Testis (tissue), 3 donors: ENCODE measurements around the gene TTC22. TPM values are rescaled to one million over a fixed set of nuclear protein-coding genes. Genes with fewer than 3 reads are reported as not detected.

ENCODE experiments used
- DNase-seq: peaks from one replicate; pipeline ENCODE4 v3.0.0-alpha.2; 2019
- H3K27ac ChIP-seq, 2 donors: fragments of 200-600 bp; sonication (generic); one replicate each; pipeline ENCODE4 v1.5.1; 2019
- H3K27me3 ChIP-seq: fragments of 200-600 bp; sonication (generic); one replicate; pipeline ENCODE4 v1.5.1; 2019
- H3K36me3 ChIP-seq: fragments of 200-600 bp; sonication (generic); one replicate; pipeline ENCODE4 v1.5.1; 2017; ENCODE audit warnings: low read depth; ENCODE audit errors: missing control alignments
- H3K4me1 ChIP-seq: fragments of 200-600 bp; sonication (generic); one replicate; pipeline ENCODE4 v1.5.1; 2019
- H3K4me3 ChIP-seq, 2 donors: fragments of 200-600 bp; sonication (generic); one replicate each; pipeline ENCODE4 v1.5.1; 2017 to 2019
- H3K9me3 ChIP-seq: fragments of 200-600 bp; sonication (generic); one replicate; pipeline ENCODE4 v1.5.1; 2017
- POLR2A ChIP-seq: fragments of 450-650 bp; IDR thresholded peaks from one replicate; pipeline ENCODE4 v1.6.1; 2017; ENCODE audit warnings: antibody characterized with exemption, mild to moderate bottlenecking, moderate library complexity
- WGBS, 2 donors: methylation state at CpG; one replicate each; pipeline ENCODE4 v1.1.5; 2018; 5-methylcytosine and 5-hydroxymethylcytosine counted together
- intact Hi-C: fragments of 100-400 bp; cut with DNase I; formaldehyde crosslinking; loops from one replicate; pipeline ENCODE4 v1.15.1; 2023; ENCODE audit warnings: low total_unique reads
- polyA plus RNA-seq: library from polyadenylated mRNA; stranded (reverse); fragments of 350-450 nt; fragmentation: Illumina TruSeq; extraction: RNeasy Lipid Tissue Mini Kit (QIAGEN cat#74804); gene quantifications from one replicate; pipeline ENCODE4 v1.2.3, GENCODE V29; 2014; ENCODE audit warnings: low read depth, low replicate concordance; ENCODE audit not compliant: insufficient read depth
- total RNA-seq, 2 donors: library from RNA; depleted of rRNA; stranded (reverse); fragments of >200 nt; gene quantifications; one replicate each; pipeline ENCODE4 v1.2.3, GENCODE V29; 2016
- TF ChIP-seq, protein P1 (sequence below), 3 experiments: fragments of 450-650 bp in 2 of 3; fragments of 200-600 bp in 1 of 3; sonication (generic) in 1 of 3; IDR thresholded peaks; one replicate each; pipeline ENCODE4 v1.5.1; 2016 to 2019; ENCODE audit warnings: antibody characterized with exemption in 3 of 3, mild to moderate bottlenecking in 2 of 3, moderate library complexity in 1 of 3

TTC22 gene
- total and polyA plus RNA-seq, 3 donors from 2014 or later = 0.94 to 2.4 (median 1.7) TPM

DNA sequence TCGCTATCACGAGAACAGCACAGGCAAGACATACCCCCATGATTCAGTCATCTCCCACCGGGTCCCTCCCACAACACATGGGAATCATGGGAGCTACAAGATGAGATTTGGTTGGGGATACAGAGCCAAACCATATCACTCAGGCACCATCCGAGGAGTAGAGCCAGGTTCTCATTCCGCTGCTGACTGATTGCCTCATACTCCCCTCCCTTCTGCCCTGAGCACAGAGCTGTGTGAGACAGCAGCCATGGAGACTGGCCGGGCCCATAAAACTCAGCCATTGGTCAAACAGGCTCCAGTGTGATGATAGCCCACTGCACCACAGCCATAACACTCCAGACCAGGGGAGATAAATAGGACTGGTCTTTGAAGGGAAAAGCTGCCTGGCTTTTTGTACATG lies 62.9 kb downstream of the TTC22 start:
- no peaks in the 10 kb centered on the region for H3K27me3 ChIP-seq
- H3K36me3 ChIP-seq = no peaks in the 10 kb centered on the region
- H3K4me3 ChIP-seq = no peak overlapping the region
- no peak for TF ChIP-seq POLR2A
- TF ChIP-seq, protein P1, sequence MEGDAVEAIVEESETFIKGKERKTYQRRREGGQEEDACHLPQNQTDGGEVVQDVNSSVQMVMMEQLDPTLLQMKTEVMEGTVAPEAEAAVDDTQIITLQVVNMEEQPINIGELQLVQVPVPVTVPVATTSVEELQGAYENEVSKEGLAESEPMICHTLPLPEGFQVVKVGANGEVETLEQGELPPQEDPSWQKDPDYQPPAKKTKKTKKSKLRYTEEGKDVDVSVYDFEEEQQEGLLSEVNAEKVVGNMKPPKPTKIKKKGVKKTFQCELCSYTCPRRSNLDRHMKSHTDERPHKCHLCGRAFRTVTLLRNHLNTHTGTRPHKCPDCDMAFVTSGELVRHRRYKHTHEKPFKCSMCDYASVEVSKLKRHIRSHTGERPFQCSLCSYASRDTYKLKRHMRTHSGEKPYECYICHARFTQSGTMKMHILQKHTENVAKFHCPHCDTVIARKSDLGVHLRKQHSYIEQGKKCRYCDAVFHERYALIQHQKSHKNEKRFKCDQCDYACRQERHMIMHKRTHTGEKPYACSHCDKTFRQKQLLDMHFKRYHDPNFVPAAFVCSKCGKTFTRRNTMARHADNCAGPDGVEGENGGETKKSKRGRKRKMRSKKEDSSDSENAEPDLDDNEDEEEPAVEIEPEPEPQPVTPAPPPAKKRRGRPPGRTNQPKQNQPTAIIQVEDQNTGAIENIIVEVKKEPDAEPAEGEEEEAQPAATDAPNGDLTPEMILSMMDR (IDR thresholded peaks at IDR 0.05) = no peak
- WGBS, 2 donors = 85 to 100% methylated on average over 4 to 6 of the region's 6 CpGs
- H3K27ac ChIP-seq = no peak overlapping the region
- H3K4me1 ChIP-seq = no peaks in the 10 kb centered on the region
- DNase-seq = no peak
- intact Hi-C loops = no loop called here
- no peaks in the 10 kb centered on the region for H3K9me3 ChIP-seq

GRCh38 chr1:54736685-54737084 lies 64.4 kb downstream of the TTC22 start:
- intact Hi-C loops = no loop called here
- WGBS, 2 donors = 91 to 93% methylated on average over 5 of the region's 5 CpGs
- DNase-seq = no peak
- Histone ChIP-seq H3K27me3 (no peaks in the 10 kb centered on the region), H3K4me3 (no peak overlapping the region), H3K27ac (no peak overlapping the region), H3K4me1 (no peaks in the 10 kb centered on the region), H3K9me3 (no peaks in the 10 kb centered on the region), H3K36me3 (no peaks in the 10 kb centered on the region)
- no peak for TF ChIP-seq POLR2A
- TF ChIP-seq, protein P1 (IDR thresholded peaks at IDR 0.05) = no peak

Other genes with a start within 250 kb of the TTC22 start
- gene FAM151A, start 177.8 kb downstream of the TTC22 start, total RNA-seq = under 1 TPM; 0.56 to 0.94 TPM
- gene FAM151A, start 177.8 kb downstream of the TTC22 start, polyA plus RNA-seq = 2.2 TPM
- 100 to 1,000 TPM in 1 of 2 donors, 10 to 100 TPM in 1; 72.7 to 236 TPM for gene MROH7, start 159.5 kb downstream of the TTC22 start, total RNA-seq
- 162 TPM for gene MROH7, start 159.5 kb downstream of the TTC22 start, polyA plus RNA-seq
- 10 to 100 TPM; 25.0 to 35.3 TPM for gene TTC4, start 85.5 kb downstream of the TTC22 start, total RNA-seq
- gene TTC4, start 85.5 kb downstream of the TTC22 start, polyA plus RNA-seq = 34.3 TPM
- 10 to 100 TPM; 12.8 to 16.5 TPM for gene PARS2, start 36.8 kb downstream of the TTC22 start, total RNA-seq
- 13.9 TPM for gene PARS2, start 36.8 kb downstream of the TTC22 start, polyA plus RNA-seq
- 10 to 100 TPM; 48.5 to 75.7 TPM for gene DHCR24, start 85.9 kb upstream of the TTC22 start, total RNA-seq
- gene DHCR24, start 85.9 kb upstream of the TTC22 start, polyA plus RNA-seq = 127 TPM
- gene TMEM61, start 179.3 kb upstream of the TTC22 start, total RNA-seq = 1 to 10 TPM in 1 of 2 donors, under 1 TPM in 1; 0.31 to 1.1 TPM
- gene TMEM61, start 179.3 kb upstream of the TTC22 start, polyA plus RNA-seq = 1.4 TPM
- under 1 TPM; 0.19 to 0.24 TPM for gene BSND, start 197.6 kb upstream of the TTC22 start, total RNA-seq
- 0.32 TPM for gene BSND, start 197.6 kb upstream of the TTC22 start, polyA plus RNA-seq
- gene PCSK9, start 238.2 kb upstream of the TTC22 start, total RNA-seq = 1 to 10 TPM; 1.1 to 1.9 TPM
- 1.3 TPM for gene PCSK9, start 238.2 kb upstream of the TTC22 start, polyA plus RNA-seq